Erythroblast (primary cell): ENCODE data around the gene BMP6.

Source experiments
- GATA1 ChIP-seq: IDR thresholded peaks from 2 replicates; pipeline ENCODE4 v1.6.1; 2011; ENCODE audit warnings: low read depth, mild to moderate bottlenecking, control low read depth, low read length, moderate library complexity
- POLR2A ChIP-seq: IDR thresholded peaks from 2 replicates; pipeline ENCODE4 v1.6.1; 2011; ENCODE audit warnings: mild to moderate bottlenecking, low read length

- TF ChIP-seq POLR2A (no peak), GATA1 (no peak)
Measured at GRCh38 chr6:7900621-7901020, 174.7 kb downstream of the BMP6 start.
